ENCODE results near the gene BCAS3.

BCAS3 gene

DNA sequence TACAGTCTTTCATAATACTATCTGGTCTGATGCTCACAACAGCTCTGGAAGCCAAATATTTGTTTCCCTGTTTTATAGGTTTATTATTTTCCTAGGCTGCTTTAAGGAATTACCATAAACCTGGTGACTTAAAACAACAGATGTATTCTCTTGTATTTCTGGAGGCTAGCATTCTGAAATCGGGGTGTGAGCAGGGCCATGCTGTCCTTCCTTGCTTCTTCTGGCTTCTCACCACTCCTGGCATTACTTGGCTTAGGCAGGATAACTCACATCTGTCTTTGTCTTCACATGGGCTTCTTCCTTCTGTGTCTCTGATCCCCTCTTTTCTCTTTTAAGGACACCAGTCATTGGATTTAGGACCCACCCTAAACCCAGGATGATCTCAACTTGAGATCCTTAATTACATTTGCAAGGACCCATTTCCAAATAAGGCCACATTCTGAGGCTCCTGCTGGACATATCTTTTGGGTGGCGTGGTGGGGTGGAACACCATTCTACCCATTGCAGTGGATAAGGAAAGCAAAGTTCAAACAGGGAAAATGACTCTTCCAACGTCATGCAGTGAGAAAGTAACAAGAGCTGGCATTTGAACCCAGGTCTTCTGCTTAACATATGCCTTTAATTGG lies 682.8 kb downstream of the BCAS3 start:
- no peak for DNase-seq

DNA sequence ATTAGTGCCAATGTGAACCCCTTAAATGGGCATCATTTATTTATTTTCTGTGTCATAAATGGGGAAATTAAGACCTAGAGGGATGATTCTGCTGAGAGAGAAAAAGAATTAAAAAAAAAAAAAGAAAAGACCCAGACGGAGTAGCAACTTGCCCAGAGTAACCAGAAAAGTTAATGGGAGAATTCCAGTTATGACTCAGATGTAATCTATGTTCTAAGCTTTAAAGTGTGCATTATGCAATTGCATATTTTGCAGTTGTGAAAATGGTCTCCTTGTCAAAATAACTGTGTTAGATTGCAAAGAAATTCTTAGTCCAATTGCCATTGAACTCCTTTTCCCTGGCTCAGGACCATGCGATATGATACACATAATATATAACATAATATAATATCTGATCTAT lies 683.4 kb downstream of the BCAS3 start:
- no peak for DNase-seq

DNA sequence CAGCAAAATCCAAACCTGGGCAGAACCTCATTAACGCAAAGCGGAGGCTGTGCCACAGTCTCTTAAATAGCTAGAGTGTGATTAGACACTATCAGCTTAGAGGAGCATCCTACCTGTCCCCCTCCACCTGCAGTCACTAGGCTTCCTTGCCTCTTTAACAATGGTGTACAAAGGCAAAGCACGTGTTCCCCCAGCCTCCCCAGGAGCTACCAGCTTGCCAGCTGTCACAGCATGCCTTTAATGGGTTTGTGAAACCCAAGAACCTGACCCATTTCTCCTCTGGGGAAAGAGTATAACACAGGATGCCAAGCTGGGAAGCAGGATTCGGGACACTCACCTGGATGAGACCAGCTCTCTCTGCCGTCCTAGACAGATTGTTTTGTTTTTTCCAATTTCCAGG lies 684.7 kb downstream of the BCAS3 start:
- no peak for DNase-seq

GRCh38 chr17:61362852-61363600 lies 685.4 kb downstream of the BCAS3 start:
- DNase-seq, result no peak

- DNase-seq, result no peak
These were observed 686.2 kb downstream of the BCAS3 start for GRCh38 chr17:61363601-61364462.

- DNase-seq, result no peak
These were observed 686.8 kb downstream of the BCAS3 start for GRCh38 chr17:61364463-61364846.

DNA sequence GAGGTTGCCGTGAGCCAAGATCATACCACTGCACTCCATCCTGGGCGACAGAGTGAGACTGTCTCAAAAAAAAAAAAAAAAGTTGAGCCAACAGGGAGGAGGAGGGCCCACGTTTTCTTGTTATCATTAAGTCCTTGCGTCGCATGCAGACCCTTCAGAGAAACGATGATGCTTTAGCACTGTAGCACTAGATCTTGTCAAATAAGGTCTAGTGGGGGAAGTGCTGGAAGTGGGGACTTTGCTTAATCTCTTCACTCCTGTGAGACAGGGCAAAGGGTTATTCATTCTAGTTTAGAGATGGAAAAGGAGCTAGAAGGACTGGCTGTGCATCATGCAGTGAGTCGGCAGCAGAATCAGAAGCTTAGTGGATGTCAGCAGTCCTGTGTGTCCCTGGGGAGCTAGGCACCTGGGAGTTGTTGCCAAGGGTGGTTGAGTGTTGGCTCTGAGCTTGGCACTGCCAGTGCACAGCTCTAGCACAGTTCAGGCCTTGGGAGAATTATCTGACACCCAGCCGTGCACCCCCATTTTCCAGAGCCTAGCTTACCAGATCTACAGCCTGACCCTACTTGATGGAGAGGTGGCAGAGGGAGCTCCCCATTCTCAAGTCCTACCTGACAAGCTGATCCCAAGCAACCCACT lies 688.5 kb downstream of the BCAS3 start:
- no peak for DNase-seq

DNA sequence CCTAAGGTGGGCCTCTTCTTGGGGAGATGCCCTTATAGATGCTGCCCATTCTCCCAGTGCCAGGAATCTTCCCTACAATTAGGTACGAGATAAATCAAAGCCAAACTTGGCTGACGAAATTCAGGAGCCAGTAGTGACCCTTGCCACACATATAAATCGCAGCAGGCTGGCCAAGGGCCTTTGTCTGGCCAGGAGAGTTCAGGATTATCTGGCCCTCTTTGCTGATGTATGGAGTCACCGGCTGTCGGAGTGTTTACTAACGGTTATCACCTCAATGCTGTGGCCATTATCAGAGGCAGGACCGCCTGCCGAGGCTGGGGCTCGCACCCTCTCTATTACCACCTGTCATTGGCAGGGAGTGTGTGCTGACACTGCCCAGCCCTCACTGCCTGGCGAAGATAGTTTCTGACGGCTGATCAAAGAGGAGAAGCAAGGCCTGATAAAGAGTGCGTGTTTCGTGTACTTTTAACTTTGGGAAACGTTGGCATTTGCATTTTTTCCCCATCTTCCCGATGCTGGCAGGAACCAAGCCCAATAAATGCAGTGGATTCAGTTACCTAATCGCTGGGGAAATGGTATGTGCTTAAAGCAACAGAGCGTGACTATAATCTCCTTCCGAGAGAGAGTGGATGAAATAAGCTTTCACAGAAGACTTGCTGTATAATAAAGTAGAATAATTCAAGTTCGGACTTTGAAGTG lies 689.2 kb downstream of the BCAS3 start:
- peak; percentile 7 for DNase-seq

- no peak for DNase-seq
These were observed 690.6 kb downstream of the BCAS3 start for GRCh38 chr17:61368049-61368831.

GRCh38 chr17:61368832-61369450 lies 691.3 kb downstream of the BCAS3 start:
- DNase-seq, result no peak

GRCh38 chr17:61369751-61370150 lies 692.1 kb downstream of the BCAS3 start:
- DNase-seq, result no peak

DNA sequence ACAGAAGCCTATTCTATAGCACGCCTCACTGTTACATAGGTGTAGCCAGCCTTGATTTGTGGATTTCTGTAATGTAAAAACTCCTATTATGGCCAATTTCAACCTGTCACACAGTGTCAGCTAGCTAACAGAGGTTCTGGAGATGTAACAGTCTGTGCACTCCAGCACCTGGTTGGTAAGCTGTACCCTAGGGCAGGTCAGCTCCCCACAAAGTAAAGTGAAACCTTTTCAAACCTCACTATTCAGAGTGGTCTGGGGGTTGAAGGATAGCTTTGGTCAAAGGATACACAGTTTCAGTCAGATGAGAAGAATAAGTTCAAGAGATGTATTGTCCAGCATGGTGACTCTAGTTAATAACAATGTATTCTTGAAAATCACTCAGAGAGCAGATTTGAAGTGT lies 693.5 kb downstream of the BCAS3 start:
- DNase-seq, result no peak

- DNase-seq, result no peak
These were observed 694.0 kb downstream of the BCAS3 start for GRCh38 chr17:61371606-61372005.

- no peak for DNase-seq
These were observed 694.8 kb downstream of the BCAS3 start for GRCh38 chr17:61372436-61372835.

DNA sequence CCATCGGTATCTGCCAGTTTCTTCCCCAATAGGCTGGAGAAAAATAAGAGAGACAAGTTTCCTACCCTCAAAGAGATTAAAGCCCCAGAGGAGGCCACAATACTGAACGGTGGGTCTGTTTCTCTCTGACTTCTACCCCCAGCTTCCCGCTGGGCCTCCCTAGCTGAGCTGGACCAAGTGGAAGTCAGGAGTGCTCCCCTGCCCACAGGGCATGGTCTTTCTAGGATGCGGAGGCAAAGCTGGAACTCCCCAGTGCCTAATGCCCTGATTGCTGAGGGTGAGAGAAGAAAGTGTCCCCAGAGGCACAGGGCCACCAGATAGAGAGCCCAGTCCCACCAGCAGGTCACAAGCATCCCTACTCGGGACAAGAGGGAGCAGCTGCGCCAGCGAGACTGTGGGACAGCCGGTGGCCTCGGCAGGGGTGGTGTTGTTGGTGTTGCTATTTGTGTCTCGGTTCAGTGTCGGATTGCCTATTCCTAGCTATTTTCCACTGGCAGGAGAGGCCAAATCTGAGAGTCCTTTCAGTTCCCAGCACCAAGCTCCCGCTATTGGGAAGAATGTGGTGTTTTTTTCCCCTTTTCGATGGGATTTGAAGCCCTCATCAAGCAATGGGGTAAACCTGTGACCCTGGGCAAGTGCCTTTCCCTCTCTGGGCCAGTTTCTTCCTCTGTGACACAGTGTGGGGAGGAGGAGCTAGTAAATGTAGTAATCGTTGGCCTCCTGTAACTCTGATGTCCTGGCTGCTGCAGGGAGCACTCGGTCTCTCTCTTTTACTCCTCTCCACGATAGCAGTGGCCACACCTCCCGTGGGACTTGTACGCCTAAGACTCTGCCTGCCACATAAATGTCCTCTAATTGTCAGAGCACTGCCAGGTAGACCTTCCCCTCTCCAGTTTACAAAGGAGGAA lies 699.5 kb downstream of the BCAS3 start:
- no peak for DNase-seq

- DNase-seq, result no peak
These were observed 701.2 kb downstream of the BCAS3 start for GRCh38 chr17:61378658-61379456.

GRCh38 chr17:61379457-61380216 lies 702.0 kb downstream of the BCAS3 start:
- no peak for DNase-seq

GRCh38 chr17:61380217-61380835 lies 702.7 kb downstream of the BCAS3 start:
- no peak for DNase-seq

All from NCI-H1417 treated with DMSO at 0.1 percent for 48 hours (cell line).